ENCODE data around the gene LRRK2.

The LRRK2 gene

GRCh38 chr12:40292788-40293429, 68.1 kb downstream of the LRRK2 start:
- DNase-seq (ENCODE audit: extremely low read depth, insufficient read length), result no peak
- no peaks in the 10 kb centered on the region for H3K27me3 ChIP-seq (replicated peaks; ENCODE audit: control insufficient read depth, insufficient read depth, low read length)
- no peak for TF ChIP-seq CTCF (IDR thresholded peaks at IDR 0.05; ENCODE audit: insufficient read depth, low read length, poor library complexity, severe bottlenecking)
- no peaks in the 10 kb centered on the region; the same call in 1 of the 2 replicates for H3K36me3 ChIP-seq (ENCODE audit: control insufficient read depth, insufficient read depth, low read length)
- H3K4me3 ChIP-seq (replicated peaks; ENCODE audit: low read depth, low read length), result no peak overlapping the region

DNA sequence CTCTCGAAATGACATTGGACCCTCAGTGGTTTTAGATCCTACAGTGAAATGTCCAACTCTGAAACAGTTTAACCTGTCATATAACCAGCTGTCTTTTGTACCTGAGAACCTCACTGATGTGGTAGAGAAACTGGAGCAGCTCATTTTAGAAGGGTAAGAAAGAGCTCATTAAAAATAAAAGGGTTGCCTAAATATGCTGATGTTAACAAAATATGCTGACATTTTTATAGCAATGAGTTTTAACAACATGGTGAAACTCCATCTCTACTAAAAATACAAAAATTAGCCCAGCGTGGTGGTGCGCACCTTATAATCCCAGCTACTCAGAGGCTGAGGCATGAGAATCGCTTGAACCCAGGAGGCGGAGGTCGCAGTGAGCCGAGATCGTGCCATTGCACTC, 73.5 kb downstream of the LRRK2 start:
- TF ChIP-seq CTCF (IDR thresholded peaks at IDR 0.05; ENCODE audit: insufficient read depth, low read length, poor library complexity, severe bottlenecking), result no peak
- no peak for DNase-seq (ENCODE audit: extremely low read depth, insufficient read length)
- H3K4me3 ChIP-seq (replicated peaks; ENCODE audit: low read depth, low read length), result no peak overlapping the region
- no peaks in the 10 kb centered on the region; the same call in 1 of the 2 replicates for H3K36me3 ChIP-seq (ENCODE audit: control insufficient read depth, insufficient read depth, low read length)
- H3K27me3 ChIP-seq (replicated peaks; ENCODE audit: control insufficient read depth, insufficient read depth, low read length), result no peaks in the 10 kb centered on the region

DNA sequence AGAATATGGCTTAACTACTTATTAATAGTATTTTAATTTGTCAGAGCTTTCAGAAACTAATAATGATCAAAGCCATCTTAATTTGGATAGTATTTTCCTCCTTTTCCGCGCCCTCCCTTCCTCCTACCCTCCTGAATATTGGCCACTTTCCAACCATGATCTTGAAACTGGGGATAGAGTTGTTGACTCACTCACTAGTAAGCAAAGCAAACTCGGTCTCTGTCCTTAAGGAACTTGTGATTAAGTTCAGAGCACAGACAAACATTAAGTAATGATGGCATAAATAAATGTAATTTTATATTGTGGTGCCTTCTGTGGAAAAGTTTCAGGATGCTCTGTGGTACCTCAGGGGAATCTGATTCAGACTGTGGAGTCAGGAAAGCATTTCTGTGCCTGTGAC, 75.7 kb downstream of the LRRK2 start:
- no peak for DNase-seq (ENCODE audit: extremely low read depth, insufficient read length)
- H3K36me3 ChIP-seq (ENCODE audit: control insufficient read depth, insufficient read depth, low read length), result no peaks in the 10 kb centered on the region
- no peaks in the 10 kb centered on the region for H3K27me3 ChIP-seq (replicated peaks; ENCODE audit: control insufficient read depth, insufficient read depth, low read length)
- H3K4me3 ChIP-seq (replicated peaks; ENCODE audit: low read depth, low read length), result no peak overlapping the region
- TF ChIP-seq CTCF (IDR thresholded peaks at IDR 0.05; ENCODE audit: insufficient read depth, low read length, poor library complexity, severe bottlenecking), result no peak

GRCh38 chr12:40309001-40309400, 84.2 kb downstream of the LRRK2 start:
- no peak for DNase-seq (ENCODE audit: extremely low read depth, insufficient read length)
- H3K36me3 ChIP-seq (ENCODE audit: control insufficient read depth, insufficient read depth, low read length), result no peaks in the 10 kb centered on the region
- TF ChIP-seq CTCF (IDR thresholded peaks at IDR 0.05; ENCODE audit: insufficient read depth, low read length, poor library complexity, severe bottlenecking), result no peak
- no peak overlapping the region for H3K4me3 ChIP-seq (replicated peaks; ENCODE audit: low read depth, low read length)
- no peaks in the 10 kb centered on the region for H3K27me3 ChIP-seq (replicated peaks; ENCODE audit: control insufficient read depth, insufficient read depth, low read length)

DNA sequence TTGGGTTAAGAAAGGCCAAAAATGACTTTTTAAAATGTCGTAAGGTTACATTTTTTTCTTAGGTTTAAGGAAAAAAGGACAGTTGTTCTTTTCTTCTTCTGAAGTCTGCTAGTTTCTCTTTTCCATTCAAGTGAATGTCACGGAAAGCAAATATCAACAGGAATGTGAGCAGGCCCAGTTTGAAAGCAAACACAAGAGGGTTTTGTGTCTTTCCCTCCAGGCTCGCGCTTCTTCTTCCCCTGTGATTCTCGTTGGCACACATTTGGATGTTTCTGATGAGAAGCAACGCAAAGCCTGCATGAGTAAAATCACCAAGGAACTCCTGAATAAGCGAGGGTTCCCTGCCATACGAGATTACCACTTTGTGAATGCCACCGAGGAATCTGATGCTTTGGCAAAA, 85.4 kb downstream of the LRRK2 start:
- H3K27me3 ChIP-seq (replicated peaks; ENCODE audit: control insufficient read depth, insufficient read depth, low read length), result no peaks in the 10 kb centered on the region
- DNase-seq (ENCODE audit: extremely low read depth, insufficient read length), result no peak
- no peak for TF ChIP-seq CTCF (IDR thresholded peaks at IDR 0.05; ENCODE audit: insufficient read depth, low read length, poor library complexity, severe bottlenecking)
- H3K36me3 ChIP-seq (ENCODE audit: control insufficient read depth, insufficient read depth, low read length), result no peaks in the 10 kb centered on the region
- no peak overlapping the region for H3K4me3 ChIP-seq (replicated peaks; ENCODE audit: low read depth, low read length)

GRCh38 chr12:40312196-40312595, 87.4 kb downstream of the LRRK2 start:
- no peak for TF ChIP-seq CTCF (IDR thresholded peaks at IDR 0.05; ENCODE audit: insufficient read depth, low read length, poor library complexity, severe bottlenecking)
- Histone ChIP-seq H3K27me3 (replicated peaks; ENCODE audit: control insufficient read depth, insufficient read depth, low read length) (no peaks in the 10 kb centered on the region), H3K36me3 (ENCODE audit: control insufficient read depth, insufficient read depth, low read length) (no peaks in the 10 kb centered on the region), H3K4me3 (replicated peaks; ENCODE audit: low read depth, low read length) (no peak overlapping the region)
- DNase-seq (ENCODE audit: extremely low read depth, insufficient read length), result no peak
